HEK293T (cell line): ENCODE measurements around the gene TMEM184A.

ENCODE experiments used
- ARNT ChIP-seq: fragments of 450-650 bp; IDR thresholded peaks from 2 replicates; pipeline ENCODE4 v1.6.1; 2017; ENCODE audit warnings: mild to moderate bottlenecking
- BHLHE40 ChIP-seq: fragments of 450-650 bp; IDR thresholded peaks from 2 replicates; pipeline ENCODE4 v1.6.1; 2016; ENCODE audit warnings: mild to moderate bottlenecking, moderate library complexity, borderline replicate concordance
- ELF4 ChIP-seq: fragments of 450-650 bp; IDR thresholded peaks from 2 replicates; pipeline ENCODE4 v1.6.1; 2017; ENCODE audit warnings: antibody characterized with exemption
- FOXA1 ChIP-seq: fragments of 450-650 bp; IDR thresholded peaks from 2 replicates; pipeline ENCODE4 v1.6.1; 2016; ENCODE audit warnings: mild to moderate bottlenecking
- FOXK2 ChIP-seq: fragments of 450-650 bp; IDR thresholded peaks from 2 replicates; pipeline ENCODE4 v1.6.1; 2016; ENCODE audit warnings: mild to moderate bottlenecking
- FOXM1 ChIP-seq: fragments of 450-650 bp; IDR thresholded peaks from 2 replicates; pipeline ENCODE4 v1.6.1; 2017; ENCODE audit warnings: mild to moderate bottlenecking, borderline replicate concordance
- ZNF384 ChIP-seq: fragments of 450-650 bp; IDR thresholded peaks from 2 replicates; pipeline ENCODE4 v1.6.1; 2016

DNA sequence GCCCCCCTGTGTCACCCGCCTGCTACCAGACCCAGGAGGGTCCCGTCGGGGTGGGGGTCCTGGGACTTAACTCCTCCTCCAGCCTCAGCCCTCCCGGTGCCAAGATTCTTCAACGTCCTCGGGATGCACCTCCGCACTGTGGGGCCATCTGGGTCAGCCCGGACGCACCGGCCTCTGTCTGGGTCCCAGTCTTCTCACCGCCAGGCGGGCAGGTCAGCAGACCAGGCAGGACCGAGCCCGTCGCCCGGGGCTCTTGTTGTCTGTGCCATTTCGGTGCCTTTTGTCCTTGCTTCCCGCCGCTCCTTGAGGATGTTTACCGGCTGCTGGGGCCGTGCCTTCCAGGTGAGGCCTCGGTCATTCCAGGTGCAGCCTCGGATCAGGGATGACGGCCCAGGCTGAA lies 46.0 kb upstream of the TMEM184A start:
- TF ChIP-seq FOXA1 (no peak), ZNF384 (no peak), ARNT (no peak), FOXM1 (no peak), FOXK2 (no peak), BHLHE40 (no peak), ELF4 (no peak)
